Body of pancreas (tissue), 4 donors: ENCODE data around the gene SPOCD1.

Experiments
- CTCF ChIP-seq, 7 experiments: fragments of 450-650 bp in 4 of 7; fragments of 200-600 bp in 3 of 7; sonication (generic) in 3 of 7; IDR thresholded peaks; one replicate each; pipeline ENCODE4 v1.5.1; 2016 to 2019; ENCODE audit warnings: antibody characterized with exemption in 7 of 7
- POLR2A ChIP-seq, 3 donors: fragments of 450-650 bp; IDR thresholded peaks; one replicate each; pipeline ENCODE4 v1.6.1; 2016; ENCODE audit warnings: antibody characterized with exemption in 3 of 3, mild to moderate bottlenecking in 2 of 3

- no peak for TF ChIP-seq CTCF (IDR thresholded peaks at IDR 0.05)
- TF ChIP-seq POLR2A (IDR thresholded peaks at IDR 0.05), result no peak
These were observed 36.9 kb downstream of the SPOCD1 start for GRCh38 chr1:31778763-31779488.
